ENCODE data around the gene RBP3.

- TF ChIP-seq CTCF (IDR thresholded peaks at IDR 0.05), result no peak
- TF ChIP-seq POLR2A (IDR thresholded peaks at IDR 0.05), result no peak
These were observed 14.0 kb downstream of the RBP3 start for GRCh38 chr10:47362199-47362598.

Data from adrenal gland (tissue), 5 donors.